ENCODE data around the gene TNIK. TPM values are rescaled to one million over a fixed set of nuclear protein-coding genes. Genes with fewer than 3 reads are reported as not detected.

Gene TNIK
- total RNA-seq, 1 experiment from 2014 or later, result 5.8 TPM

DNA sequence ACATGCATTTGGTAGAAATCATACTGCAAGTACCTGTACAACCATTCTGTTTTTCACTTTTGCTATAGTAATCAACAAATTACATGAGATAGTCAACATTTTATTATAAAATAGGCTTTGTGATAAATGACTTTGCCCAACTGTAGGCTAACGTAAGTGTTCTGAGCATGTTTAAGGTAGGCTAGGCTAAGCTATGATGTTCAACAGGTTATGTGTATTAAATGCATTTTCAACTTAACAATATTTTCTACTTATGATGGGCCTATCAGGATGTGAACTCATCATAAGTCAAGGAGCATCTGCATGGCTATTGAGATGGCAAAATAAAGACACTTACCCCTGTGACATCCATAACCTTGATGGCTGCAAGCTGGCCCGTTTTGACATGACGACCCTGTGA, 232.4 kb downstream of the TNIK start:
- no peak for DNase-seq (ENCODE audit: low read depth)

DNA sequence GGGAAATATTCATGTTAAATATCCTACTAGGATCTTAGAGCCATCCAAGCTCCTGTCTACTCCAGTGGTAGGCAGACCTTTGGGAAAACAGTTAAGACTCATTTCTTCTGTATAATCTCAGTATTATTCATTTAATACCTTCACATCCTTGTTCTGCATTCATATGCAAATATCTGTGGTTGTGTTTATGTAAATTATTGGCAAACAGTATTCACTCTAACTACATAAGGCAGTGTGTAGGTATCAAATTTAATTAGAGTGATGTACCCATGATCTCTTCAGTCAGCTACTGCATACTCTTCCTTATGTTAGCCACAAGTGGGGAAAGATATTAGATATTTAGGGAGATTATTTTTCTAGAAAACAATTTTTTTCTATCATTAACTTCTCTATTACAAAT, 232.8 kb downstream of the TNIK start:
- DNase-seq (ENCODE audit: low read depth), result no peak

DNA sequence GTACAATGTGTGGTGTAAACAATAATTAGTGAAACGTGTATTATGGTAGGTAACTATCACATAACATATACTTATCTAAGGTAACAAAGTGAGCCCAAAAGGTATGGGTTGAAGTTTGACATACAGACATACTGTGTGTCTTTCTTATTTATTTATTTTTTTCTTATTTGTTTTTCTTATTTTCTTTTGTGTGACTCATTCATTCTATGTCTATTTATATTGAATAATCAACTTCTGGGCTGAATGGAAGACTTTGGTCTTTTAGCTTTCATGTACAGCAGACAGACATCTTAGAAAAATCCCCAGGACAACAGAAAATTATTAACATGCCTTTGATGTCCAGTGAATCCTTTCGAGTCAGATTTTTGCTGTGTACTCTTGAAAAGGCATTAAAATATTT, 233.4 kb downstream of the TNIK start:
- DNase-seq (ENCODE audit: low read depth), result no peak

DNA sequence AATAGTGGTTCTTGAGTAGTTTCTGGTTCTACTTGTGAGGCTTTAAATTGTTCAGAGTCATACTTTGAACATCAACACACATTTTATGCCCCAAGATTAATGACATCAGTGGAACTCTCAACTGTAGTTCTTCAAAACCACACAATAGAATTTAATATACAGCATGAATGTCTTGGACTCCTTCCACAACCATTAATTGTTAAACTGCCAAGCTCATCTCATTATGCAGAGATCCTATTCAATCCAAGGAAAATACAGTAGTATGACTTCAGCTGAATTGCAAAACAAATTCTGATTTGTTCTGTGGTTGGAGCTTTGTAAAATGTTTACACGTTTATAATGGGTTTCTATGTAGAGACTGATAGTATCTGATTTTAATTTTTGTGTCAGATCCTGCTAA, 234.5 kb downstream of the TNIK start:
- DNase-seq (ENCODE audit: low read depth), result peak; percentile 46

DNA sequence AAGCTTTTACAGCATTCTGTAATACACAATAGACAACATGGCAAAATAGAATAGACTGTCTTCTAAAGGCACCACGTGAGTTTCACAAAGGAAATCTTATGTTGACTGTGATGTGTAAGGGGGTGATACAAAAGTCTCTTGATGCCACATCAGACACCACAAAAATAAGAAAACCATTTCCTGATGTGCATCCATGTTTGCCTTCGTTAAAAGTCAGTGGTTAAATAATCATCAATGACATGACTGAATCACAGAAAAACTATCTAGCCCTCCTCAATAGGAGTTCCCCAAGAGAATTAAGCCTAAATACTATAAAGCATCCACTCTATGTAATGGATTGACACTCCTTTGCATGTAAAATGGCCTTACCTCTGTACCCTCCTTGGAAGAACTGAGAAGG, 235.0 kb downstream of the TNIK start:
- DNase-seq (ENCODE audit: low read depth), result no peak

DNA sequence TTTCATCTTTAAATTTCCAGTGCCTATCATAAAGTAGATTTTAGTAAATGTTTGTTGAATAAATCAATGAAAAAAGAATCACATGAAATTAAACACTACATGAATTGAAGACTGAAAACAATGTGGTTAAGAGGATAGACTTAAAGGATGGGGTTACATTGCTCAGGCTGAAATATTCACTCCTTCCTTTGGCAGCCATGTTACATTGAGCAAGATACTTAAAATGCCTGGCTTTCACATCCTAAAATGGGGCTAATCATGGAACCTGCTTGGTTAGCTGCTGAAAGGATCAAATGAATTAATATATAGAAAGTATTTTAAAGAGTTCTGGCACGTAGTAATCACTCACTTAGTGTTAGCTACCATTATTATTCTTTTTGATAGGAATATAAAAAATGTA, 236.8 kb downstream of the TNIK start:
- no peak for DNase-seq (ENCODE audit: low read depth)

DNA sequence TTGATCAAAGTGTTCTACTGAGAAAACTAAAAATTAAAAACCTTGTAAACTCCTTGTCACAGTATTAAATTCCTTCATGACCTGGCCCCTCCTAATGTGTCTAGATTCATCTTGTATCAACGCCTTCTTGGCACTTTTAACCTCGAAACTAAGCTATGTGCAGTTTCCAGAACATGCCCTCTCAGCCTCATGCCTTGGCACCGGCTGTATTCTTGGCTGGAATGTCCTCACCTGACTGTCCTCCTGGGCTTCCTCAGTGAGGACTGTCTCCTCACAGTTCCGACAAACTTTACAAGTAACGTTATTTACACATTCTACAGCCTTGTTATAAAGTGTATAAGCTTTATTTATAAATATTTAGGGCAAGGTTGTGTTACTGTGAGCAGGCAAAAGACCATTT, 237.2 kb downstream of the TNIK start:
- no peak for DNase-seq (ENCODE audit: low read depth)

DNA sequence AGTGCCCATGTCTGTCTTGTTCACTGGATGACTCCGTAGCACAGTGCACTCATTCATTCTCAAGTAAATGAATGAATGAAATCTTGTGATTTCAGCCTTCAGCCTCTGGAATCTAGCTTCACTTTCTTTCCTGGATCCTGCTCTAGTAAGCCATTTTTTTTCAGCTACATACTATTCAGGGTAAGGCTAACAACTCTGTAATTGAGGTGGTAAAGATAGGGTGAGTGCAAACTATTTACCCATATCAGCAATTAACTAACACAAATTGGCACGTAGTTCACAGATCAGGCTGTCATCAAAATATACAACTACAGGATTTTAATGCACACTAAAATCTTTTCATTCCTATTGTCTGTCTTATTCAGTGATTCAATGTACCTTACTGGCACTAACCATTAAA, 238.6 kb downstream of the TNIK start:
- DNase-seq (ENCODE audit: low read depth), result no peak

DNA sequence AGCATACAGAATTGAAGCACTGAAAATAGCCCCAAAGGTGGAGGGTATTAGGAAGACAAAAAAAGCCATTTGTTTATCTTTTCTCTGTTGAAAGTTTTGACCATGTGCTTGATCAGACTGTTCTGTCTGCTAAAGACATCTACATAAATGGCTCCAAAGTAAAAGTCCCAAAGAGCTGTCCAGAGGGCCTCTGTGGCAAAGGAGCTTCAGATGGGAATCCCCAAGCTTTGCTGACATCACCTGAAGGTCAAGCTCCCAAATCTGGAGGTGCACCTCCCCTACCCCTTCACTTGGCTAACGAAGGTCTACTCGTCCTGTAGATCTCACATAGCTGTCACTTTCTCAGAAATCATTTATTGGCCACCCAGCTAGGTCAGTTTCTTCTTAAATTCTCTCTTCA, 239.1 kb downstream of the TNIK start:
- DNase-seq (ENCODE audit: low read depth), result no peak

DNA sequence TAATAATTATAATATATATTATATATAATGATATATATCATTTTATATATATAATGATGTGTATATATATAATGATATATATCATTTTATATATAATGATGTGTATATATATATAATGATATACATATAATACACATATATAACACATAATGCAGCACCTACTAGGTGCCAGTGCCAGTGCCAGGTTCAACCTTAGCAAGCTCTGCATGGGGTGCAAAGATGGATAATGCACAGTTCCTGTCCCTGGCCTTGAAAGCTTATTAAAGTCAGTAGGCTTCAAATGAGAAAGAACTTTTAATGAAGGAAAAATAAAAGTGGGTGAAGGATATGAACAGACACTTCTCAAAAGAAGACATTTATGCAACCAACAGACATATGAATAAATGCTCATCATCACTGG, 240.9 kb downstream of the TNIK start:
- no peak for DNase-seq (ENCODE audit: low read depth)

DNA sequence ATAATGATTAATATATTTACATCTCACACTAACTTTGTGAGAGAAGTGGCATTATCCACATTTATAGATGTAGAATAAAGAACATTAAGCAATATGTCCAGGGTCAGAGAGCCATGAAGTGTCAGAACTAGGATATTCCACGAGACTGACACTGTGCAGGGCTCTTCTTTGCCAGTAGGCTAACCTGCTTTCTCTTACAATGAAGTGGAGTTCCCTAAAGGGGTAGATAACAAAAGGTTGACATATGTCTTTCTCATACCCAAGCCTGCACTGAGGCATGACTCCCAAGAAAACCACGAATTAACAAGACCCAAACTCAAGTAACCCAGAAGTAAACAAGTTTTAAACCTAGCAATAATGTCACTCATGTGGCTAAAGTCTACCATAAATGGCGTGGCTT, 242.1 kb downstream of the TNIK start:
- DNase-seq (ENCODE audit: low read depth), result no peak

DNA sequence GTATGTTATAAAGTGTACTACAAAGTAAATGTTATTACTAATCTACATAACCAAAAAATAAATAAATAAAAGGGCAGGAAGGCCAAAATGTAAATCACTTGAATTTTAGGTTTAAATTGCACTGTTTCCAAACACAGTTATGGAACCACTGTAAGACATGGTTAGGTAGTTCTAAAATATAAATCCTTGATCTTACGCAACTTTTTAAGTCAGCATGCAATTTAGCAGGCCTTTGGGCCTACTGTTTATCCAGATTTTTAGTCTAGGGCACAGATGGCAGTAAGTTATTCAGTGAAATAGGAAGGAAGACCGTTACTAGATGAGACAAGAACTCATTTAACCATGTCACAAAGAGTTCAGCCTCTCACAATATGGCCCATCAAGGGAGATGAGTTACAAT, 246.3 kb downstream of the TNIK start:
- DNase-seq (ENCODE audit: low read depth), result no peak

DNA sequence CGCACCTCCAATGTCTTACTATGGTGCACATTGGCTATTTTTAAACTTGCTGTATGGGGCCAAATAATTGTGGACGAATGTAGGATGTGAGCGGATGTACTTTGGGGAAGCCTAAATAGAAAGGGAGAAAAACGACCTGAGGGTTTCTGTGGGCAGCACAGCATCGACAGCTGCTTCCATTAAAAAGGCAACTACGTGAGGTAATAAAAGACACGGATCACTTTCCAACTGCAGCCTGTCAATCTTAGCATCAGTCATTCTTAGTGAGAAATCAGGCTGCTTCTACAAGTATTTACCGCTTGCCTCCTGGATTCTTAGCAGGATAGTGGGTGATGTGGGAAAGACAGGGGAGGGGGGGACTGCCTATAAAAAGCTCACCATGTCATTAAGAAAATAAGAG, 247.0 kb downstream of the TNIK start:
- DNase-seq (ENCODE audit: low read depth), result no peak

DNA sequence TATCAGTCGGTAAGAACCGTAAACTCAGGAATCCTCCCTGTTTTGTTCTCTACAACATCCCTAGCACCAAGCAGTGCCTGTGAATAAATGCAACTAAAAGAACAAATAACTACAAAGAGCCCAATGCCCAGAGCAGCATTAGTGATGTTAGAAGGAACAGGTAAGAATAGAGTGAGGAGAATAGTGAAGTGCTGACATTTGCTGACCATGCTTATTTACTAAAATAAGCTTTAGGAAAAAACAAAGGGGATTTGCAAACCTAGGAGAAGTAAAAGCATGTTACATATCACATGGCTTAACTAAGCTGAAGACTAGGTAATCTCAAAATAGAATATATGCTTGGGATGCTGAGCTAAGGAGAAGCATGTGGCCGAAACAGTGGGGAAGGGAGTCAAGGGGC, 247.6 kb downstream of the TNIK start:
- DNase-seq (ENCODE audit: low read depth), result no peak

DNA sequence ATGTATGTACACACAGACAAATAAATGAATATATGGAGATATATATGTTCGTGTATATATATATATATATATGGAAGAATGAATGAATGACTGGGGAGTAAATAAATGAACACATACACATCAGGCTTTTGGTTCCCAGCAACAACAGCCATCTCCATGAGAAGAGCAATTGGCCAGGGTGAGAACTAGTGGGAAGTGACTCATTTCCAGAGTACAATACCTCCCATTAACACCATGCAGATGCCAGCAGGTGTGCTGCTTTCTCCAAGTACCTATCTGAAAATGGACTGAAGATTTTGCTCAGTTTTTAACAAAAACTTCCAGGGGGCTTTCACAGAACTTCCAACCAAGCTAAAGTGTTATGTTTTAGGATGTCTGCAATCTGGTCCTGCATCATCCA, 253.9 kb downstream of the TNIK start:
- no peak for DNase-seq (ENCODE audit: low read depth)

DNA sequence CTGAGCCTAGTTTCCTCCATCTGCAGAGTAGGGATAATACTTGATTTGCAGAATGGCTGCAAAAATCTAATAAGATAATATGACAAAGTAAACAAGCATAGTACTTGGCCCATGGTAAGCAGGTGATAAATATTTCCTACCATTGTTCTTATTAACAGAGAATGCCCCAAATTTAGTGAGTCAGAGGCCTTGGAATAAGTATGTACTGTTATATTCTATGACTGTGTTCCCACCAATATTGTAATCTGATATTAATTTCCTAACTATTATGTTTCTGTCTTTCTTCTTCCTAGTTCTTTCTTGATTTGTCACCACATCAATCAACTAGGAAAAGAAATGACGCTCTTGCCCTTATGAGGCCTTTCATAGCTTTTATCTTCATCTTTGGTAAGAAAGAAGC, 255.3 kb downstream of the TNIK start:
- no peak for DNase-seq (ENCODE audit: low read depth)

DNA sequence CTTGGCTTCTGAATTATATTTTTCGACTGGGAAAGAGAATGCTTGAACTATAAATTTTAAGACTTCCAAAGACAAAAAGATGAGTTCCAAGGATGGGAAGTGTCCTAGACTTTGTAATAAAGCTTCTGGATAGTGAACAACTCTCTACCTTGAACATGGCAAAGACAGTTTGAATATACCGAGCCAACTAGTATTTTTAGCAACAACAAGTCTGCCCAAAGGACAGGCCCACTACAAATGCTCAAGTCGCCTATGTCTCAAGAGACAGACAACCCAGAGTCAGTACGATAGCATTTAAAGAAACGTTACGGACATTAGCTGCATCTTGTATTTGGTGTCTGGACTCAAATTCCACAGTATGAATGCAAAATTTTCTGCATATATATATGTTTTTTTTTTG, 258.4 kb downstream of the TNIK start:
- DNase-seq (ENCODE audit: low read depth), result no peak

DNA sequence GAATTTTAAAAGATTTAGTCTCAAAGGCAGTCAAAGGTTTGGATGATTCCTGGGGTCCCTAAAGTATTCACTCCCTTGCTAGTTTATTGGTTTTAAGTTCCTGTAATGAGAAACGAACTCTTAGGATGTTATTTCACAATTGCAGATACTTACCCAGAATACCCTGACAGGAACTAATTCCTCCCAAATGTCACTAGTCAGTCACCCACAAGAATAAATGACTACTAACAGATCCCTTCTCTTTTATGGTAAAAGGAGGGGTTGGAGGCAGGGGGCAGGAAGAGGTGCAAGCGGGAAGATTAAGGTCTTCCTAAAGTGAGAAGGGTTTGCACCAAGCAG, 259.5 kb downstream of the TNIK start:
- no peak for DNase-seq (ENCODE audit: low read depth)

DNA sequence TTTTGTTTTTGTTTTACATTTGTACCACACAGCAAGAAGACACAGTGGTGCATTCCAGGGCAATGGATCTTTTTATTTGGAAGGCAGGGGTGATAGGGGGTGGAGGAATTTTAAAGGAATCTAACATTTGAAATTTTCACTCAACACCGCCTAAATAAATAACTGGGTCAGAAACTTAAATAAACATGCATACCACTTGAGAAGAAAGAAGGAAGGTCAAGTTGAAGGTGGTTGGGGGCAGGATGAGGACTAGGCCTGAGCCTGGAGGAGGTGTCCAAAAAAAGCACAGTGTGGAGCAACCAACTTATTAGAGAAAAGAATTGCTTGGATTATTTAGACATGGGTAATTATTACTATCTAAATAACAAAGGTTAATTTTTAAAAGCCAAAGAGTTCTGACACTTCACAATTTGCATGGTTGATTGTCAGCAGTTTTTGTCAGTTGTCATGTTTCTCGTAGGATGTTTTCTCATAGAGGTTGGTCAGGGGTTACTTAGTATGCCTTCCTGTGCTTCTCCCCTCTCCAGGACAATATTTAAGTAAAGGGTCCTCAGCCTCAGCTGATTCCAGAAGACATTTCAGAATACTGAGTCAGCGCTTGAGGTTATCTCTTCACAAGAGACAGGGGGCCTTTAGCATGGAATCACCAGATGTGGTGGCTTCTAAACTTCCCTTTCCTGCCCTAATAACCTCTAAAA, 260.0 kb downstream of the TNIK start:
- peak; percentile 60 for DNase-seq (ENCODE audit: low read depth)

DNA sequence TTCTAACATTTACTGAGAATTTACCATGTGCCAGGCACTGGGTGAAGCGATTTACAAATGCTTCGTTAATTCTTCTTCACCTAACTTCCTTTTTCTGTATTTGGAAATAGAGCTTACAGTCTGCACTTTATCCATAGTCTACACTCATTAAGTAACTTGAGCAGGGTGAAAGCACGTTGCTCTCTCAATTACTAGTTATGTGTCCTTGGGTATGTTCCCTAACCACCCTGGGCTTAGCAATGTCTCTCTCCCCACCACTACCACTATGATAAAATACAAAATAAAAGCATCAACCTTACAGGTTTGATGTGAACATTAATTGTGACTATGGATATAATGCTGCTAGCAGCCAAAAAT, 260.8 kb downstream of the TNIK start:
- DNase-seq (ENCODE audit: low read depth), result no peak

DNA sequence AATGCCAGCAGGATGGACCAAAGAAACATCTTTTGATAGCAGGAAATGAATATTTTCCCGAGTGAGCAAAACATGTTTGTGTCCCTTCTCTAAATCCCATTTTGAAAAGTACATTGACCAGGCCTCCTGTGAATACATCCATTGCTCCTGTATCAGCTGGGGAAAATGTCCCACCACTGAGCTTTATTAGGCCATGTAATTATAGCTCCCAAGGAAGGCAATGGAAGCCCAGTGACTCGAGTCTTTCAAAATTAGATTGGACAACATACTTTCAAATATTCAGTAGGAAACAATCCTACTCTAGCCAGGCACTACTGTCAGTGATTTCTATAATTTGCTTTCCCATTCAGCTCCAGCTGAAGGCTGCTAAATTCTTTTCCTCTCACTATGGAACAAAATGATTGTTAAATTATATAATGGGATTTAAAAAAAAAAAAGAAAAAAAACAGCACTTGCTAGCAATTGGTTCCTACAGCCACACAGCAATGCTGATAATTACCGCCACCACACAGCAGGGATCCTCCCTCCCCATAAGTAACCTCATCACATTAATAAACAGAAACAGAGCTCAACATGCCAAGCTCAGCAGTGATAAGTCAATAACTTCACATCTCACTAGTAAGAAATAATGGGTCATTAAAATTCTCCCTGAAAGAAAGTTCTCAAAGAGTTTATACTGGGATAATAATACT, 261.3 kb downstream of the TNIK start:
- no peak for DNase-seq (ENCODE audit: low read depth)

DNA sequence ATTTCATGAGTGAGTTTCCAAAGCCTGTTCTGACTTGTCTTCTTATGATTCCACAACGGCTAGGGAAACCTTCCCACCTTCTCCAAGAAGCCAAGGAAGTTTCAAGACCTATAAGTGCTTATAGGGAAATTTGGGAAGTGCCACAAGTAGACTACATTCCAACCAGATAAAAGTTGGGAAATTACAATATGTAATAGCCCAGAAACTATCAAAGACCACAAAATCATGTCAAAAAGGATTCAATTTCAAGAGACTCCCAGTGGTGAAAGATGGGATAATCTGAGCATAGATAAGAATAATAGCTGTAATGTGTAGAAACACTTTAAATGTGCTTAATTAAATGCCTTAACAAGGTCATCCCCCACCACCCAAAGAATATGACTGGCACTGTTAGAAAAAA, 264.5 kb downstream of the TNIK start:
- no peak for DNase-seq (ENCODE audit: low read depth)

DNA sequence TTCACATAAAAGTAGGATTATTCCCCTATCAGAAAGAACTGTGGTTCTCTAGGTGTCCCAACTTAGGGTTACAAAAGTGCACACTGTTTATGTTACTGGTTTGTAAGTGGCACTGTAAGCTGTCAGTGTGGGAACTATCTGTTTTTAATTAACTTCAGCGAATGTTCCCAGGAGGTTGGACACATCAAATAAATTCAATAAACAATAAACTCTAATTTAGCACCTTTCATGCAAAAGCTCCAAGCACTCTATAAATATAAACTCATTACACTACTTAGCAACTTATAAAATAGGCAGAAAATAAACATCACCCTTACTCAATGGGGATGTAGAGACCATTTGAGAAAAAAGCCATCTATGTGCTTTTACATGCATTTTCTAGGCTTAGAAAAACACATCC, 265.2 kb downstream of the TNIK start:
- no peak for DNase-seq (ENCODE audit: low read depth)

DNA sequence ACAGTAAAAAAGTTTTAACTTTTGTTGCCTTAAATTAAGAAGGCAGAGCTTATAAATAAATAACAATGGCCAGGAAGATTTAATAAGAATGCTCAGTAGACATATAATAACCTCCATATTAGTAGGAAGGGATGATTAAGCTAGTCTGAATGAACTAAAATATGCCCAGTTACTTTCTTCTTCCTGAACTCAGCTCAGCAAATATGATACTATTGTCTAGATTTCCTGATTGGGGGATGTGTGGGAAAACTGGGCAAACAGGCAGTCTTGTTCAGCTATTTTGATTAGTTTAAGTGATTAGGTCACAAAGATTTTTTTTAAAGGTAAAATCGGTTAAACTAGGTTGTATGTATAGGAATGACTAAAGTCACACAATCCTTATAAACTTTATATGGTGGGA, 266.5 kb downstream of the TNIK start:
- DNase-seq (ENCODE audit: low read depth), result no peak
